HL-60/S4 (cell line): ENCODE measurements around the gene FBXL13.
"Not testable (repeated sequence)": the region's sequence is repeated elsewhere in the genome, so short reads cannot be mapped to it uniquely, and the experiment has no call there.

ENCODE experiments used
- in situ Hi-C: fragments of 300-500 bp; cut with MboI; formaldehyde crosslinking; loops from 2 replicates; pipeline ENCODE4 v1.14.3; 2022; ENCODE audit warnings: low sequenced_read_pairs

FBXL13 gene

DNA sequence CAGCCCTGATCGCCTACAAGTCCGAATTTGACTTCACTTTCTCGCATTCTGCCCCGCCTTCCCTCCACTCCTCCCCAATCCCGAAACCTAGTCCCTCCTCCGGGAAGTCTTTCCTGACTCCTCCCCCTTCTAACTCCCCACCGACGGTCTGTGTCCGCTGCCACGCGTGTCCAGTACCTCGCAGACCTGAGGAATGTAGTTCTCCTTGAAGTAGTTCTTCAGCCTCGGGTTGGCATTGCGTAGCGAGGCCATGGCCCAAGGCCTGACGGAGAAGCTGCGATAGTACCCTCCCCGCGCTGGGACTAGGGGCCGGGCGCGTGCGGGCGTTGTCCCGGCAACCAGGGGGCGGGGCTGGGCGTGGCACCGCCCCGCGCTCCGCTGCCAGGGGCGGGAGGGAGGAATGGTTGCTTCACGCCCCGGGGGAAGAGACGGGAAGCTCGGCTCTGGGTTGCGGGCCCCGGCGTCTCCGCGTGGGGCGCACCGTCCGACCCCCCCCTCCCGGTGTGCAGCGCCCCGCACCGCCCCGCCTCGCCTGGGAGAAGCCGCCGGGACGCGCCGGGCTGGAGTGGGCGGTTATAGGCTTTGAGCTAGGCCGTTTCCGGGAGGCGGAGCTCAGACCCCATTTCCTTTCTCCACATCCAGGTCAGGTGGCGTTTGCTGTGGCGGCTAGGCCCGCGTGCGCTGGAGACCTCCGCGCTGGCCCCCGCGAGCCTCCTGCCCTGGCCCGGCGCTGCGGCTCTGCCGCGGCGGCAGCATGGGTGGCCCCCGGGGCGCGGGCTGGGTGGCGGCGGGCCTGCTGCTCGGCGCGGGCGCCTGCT lies at the start of gene FBXL13, which contains the start of gene ARMC10:
Gene FBXL13, minus strand, starts transcription at position 278 of the 818 bp plus-strand sequence.
Gene ARMC10, plus strand, starts transcription at position 622 of the 818 bp plus-strand sequence. Its CDS starts 133 bp downstream, at position 755.
- in situ Hi-C loops, result loop anchor here (25.0 kb wide), 1 partner anchor 312 kb away; no protein-coding TSS in a partner anchor

DNA sequence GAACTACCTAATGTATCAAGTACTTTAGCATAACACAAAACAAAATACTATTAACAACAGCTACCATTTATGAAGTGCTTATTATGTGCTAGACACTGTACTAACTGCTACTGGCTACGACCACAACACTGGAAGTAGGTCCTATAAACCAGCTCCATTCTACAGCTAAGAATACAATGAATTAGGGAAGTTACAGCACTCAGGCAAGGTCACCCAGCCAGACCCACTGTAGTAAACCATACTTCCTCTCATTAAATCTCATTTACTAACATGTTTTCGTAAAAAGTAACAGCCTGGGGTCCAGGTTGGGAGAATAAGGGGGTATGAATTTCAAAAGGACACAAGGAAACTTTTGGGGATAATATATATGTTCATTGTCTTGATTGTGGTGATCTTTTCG lies 48.9 kb upstream of the FBXL13 start:
- in situ Hi-C loops, result no loop called here

DNA sequence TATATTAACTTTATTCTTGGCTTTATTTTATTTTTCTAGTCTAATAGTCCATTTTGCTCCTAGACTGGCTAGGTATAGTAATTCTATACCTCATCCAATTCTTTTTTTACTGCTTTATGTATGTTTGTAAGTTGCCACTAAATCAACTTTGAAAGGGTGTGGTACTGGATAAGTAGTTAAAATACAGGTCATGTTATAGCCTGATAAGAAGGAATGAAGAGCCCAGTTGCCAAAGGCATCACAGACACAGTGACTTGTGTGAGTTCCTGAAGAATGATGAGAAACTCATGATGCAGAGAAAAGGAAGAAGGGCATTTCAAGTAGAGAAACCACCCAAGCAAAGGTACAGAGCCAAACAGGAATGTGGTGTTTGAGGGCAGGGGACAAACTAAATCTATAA lies 47.0 kb upstream of the FBXL13 start:
- in situ Hi-C loops, result no loop called here

DNA sequence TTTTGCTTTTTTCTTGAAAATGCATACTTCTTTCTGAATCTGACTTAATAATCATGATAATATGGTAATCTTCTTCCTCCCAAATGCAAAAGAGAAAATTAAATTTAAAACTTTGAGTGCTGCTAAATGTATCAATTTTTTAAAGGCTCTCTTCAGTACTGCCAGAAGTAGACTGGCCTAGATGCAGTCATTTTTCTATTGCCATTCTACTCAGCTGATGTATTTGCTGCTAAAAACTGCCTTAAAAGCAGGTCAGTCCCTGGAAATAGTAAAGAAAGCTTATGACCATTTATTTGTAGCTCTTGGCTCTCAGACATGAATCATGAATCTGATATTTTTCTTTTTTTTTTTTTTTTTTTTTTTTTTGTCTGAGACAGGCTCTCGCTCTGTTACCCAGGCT lies 45.8 kb upstream of the FBXL13 start:
- in situ Hi-C loops, result no loop called here

DNA sequence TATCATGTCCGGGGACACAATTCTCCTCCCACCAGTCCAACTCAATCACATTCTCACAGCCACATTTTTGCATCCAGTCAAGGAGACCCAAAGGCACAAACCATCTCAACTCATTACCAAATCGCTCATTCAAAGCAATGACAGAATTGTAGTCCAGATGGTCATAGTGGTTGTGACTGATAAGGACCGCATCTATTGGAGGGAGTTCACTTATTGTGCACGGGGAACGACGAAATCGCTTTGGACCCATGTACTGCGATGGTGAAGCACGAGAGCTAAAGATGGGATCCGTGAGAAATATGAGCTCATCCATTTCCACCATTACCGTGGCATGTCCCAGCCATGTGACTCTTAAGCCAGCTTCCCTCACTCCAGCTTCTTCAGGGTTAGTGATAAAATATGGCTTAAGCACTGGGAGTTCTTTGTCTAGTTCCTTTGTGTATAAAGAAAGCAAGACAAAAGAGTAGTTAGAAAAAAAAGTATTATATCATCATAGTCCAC lies 45.2 kb upstream of the FBXL13 start:
- in situ Hi-C loops, result no loop called here

DNA sequence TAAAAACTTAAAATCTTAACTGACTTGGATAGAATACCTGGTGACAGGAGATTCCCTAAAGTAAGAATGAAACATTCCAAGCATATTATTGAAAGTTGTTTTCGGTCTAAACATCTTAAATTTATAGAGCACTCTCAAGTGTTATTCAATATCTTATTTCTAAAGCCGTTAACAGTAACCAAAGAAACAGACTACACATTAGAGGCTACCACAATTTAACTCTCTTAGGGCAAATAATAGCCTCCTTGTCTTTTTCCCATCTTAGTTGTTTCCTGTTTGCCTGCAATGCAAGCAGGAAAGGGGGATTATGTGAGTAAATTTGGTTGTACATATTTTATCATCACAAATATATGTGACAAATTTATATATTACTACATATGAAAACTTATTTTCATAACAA lies 42.9 kb upstream of the FBXL13 start:
- in situ Hi-C loops, result no loop called here

DNA sequence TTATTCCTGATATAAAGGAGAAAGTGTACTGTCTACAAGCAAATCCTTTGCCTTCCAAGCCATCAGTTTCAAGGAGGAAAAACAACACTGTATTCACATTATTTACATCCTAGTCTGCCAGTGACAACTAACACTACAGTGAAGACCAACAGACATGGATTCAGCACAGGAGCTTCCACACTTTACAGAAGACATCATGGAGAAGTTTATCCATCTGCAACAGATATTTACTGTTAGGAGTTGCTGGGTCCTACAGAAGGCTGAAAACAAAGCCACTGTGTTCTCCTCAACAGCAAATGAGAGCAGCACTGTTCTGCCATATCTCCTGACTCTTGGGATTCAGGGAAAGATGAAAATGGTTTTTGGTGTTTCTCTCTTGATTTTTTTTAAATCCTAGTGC lies 42.4 kb upstream of the FBXL13 start:
- in situ Hi-C loops, result no loop called here

DNA sequence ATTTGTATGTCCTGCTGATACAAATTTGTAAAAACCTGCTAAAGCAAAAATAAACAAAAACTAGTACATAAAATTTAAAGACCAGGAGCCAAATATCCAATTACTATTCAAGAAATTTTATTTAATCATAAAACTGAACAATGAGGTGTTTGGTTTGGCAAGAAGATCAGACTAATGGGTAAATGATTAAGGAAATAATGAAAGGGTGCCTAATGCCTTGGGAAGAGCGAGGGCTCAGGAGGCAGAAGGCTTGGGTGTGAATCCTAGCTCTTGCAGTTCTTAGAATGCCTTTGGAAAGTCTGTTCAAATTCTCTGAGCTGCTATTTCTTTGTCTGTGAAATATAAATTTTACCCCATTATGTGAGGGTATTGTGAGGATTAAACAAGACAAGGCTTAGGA lies 41.9 kb upstream of the FBXL13 start:
- in situ Hi-C loops, result no loop called here

DNA sequence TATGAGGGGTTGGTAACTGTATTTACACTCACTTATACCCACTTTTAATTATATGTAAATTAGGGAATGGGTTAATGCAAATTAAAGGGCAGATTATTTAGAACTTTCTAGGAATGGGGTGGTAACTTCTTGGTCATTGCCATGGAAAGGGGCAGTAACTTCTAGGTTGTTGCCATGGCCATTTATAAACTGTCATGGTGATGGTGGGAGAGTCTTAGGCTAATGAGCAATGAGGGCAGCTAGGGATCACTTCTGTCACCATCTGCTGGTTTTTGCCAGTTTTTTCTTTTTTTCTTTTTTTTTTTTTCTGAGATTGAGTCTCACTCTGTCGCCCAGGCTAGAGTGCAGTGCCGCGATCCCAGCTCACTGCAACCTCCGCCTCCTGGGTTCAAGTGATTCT lies 41.2 kb upstream of the FBXL13 start:
- in situ Hi-C loops, result no loop called here

DNA sequence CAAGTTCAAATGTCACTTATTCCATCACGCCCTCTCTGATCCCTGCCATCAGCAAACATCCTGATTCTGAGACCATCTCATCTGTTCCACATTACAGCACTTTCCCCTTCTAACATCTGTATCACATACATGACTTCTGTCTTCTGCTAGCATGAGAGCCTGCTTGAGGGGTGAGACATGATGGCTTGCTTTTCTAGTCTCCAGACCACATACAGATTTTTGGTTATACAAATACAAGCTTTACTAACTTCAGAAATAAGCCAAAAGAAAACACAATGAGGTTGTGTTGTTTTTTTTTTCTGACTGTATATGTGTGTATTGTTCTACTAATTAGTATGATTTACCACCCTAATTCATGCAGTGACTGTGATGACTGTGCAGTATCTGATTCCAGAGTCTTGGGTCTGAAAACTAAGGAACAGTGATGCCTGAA lies 40.0 kb upstream of the FBXL13 start:
- in situ Hi-C loops, result no loop called here

DNA sequence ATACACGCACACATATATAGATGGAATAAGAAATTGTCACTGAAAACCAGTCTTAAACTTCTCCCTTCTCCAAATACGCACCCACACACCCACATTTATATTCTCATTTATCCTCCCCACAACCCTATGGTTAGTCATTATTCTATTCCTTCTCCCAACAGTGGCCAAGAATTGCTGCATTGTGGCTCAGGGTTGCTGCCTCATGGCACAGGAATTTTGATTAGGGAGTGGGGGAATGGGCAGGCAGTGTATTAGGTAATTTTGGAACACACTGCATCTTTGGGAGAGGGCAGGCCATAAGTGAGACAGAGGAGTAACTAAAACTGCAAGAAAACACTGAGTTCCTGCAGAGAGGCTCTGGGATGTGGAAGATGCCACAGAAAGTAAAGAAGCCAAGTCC lies 38.6 kb upstream of the FBXL13 start:
- in situ Hi-C loops, result no loop called here

DNA sequence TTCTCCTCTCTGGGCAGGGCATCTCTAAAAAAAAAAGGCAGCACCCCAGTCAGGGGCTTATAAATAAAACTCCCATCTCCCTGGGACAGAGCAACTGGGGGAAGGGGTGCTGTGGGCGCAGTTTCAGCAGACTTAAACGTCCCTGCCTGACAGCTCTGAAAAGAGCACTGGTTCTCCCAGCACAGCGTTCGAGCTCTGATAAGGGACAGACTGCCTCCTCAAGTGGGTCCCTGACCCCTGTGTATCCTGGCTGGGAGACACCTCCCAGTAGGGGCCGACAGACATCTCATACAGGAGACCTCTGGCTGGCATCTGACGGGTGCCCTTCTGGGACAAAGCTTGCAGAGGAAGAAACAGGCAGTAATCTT lies 32.1 kb upstream of the FBXL13 start:
- in situ Hi-C loops, result not testable (repeated sequence)

DNA sequence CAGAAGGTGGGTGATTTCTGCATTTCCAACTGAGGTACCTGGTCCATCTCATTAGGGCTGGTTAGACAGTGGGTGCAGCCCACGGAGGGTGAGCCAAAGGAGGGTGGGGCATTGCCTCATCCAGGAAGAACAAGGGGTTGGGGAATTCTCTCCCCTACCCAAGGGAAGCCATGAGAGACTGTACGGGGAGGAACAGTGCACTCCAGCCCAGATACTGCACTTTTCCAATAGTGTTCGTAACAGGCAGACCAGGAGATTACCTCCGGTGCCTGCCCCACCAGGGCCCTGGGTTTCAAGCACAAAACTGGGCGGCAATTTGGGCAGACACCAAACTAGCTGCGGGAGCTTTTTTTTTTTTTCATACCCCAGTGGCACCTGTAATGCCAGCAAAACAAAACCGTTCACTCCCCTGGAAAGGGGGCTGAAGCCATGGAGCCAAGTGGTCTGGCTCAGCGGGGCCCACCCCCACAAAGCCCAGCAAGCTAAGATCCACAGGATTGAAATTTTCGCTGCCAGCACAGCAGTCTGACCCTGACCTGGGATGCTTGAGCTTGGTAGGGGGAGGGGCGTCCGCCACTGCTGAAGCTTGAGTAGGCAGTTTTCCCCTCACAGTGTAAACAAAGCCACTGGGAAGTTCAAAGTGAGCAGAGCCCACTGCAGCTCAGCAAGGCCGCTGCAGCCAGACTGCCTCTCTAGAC lies 31.6 kb upstream of the FBXL13 start:
- in situ Hi-C loops, result no loop called here

DNA sequence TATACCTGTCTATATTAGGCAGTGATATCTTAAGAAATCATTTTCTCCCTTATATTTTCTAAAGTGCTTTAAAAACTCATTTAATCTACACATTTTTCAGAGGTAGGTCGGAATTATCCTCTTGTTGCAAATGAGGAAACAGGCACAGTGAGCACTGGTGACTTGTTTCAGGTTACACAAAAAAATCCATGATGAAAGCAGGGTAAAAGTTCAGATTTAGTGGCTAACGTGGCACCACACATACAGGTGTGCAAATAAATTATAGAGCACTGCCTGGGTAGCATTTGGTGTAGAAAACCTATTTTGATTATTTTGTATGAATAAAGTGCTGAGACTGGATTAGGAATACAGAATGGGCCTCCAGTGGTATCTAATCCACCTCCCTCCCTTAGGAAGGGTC lies 26.9 kb upstream of the FBXL13 start:
- in situ Hi-C loops, result no loop called here

DNA sequence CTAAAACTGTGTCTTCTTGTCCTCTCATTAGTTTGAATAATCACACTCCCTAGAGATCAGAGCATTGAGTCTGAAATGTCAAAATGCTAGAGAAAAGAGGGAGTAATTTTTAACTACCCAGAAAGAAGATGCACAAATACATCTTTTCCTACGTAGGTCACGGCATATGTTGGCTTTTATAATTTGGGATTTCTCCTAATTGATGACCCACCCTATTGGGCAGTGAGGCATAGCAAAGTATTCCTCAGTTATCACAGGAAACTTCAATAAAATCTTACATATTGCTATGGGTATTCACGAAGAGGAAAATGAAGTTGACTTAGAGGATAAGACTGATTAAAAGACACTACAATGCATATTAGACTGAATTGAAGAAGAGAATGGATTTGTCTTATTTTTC lies 25.8 kb upstream of the FBXL13 start:
- in situ Hi-C loops, result no loop called here

DNA sequence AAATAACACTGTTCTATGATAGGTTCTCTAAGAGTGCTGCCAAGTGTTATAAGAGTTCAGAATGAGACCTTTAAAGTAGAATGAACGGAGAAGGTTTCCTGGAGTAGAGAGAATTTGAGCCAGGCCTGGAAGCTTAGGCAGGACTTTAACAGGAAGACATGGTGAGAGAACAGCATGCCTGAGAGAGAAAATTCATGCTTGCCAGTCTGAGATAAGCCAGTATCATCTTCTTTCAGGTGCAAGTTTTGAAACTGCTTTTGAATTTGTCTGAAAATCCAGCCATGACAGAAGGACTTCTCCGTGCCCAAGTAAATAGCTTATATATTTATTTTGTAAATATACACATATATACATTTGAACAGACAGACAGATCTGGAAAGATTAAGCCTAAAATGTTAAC lies 22.4 kb upstream of the FBXL13 start:
- in situ Hi-C loops, result no loop called here

DNA sequence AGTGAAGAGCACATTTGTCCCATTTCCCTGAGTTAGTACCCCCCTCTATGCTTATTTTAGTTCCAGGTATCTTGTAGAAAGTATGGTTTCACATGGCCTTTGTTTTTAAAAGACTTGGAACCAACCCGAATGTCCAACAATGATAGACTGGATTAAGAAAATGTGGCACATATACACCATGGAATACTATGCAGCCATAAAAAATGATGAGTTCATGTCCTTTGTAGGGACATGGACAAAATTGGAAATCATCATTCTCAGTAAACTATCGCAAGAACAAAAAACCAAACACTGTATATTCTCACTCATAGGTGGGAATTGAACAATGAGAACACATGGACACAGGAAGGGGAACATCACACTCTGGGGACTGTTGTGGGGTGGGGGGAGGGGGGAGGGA lies 21.0 kb upstream of the FBXL13 start:
- in situ Hi-C loops, result not testable (repeated sequence)

DNA sequence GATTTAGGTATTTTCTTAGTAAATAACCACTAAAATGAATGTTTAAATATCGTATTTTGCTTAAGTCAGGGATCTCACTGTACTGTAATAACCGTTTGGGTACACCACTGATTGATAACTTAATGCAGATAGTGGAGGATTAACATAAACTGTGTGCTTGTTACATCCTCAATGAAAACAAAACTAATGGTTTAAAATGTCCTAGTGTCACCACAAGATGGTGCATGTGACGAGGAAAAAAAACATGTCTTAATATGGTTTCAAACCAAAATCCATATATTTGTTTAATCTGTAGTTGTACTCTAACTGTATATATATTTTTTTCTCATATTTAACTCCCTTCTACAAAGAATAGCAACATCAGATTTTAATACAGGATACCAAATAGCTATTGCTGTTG lies 19.5 kb upstream of the FBXL13 start:
- in situ Hi-C loops, result no loop called here

DNA sequence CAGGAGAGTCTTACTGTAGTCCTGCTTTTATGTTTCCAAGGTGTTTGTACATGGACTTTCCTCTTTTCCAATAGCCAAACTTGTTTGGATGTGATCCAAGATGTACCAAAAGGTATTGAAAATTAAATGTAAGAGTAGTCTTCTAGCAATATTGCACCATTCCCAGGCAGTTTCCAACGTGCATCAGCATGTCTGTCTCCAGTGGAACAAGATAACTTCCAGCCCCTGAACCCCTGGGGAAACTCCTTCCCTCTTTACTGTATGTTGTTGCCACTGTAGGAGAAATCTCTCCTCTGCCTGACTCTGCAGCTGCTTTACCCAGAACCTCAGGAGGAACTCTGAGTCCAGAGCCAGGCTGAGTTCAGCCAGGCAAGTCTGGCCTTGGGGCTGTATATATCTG lies 18.8 kb upstream of the FBXL13 start:
- in situ Hi-C loops, result no loop called here

DNA sequence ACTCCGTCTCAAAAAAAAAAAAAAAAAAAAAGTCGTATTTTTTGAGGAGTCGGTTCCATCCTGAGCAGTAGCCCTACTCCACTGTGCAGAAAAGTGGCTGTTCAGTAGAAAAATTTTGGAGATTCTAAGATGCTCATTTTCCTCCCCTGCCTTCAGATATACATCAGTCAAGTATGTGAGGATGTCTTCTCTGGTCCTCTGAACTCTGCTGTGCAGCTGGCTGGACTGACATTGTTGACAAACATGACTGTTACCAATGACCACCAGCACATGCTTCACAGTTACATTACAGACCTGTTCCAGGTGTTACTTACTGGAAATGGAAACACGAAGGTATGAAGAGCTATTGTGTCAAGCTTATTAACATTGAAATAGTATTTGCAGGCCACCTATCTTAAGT lies 17.7 kb upstream of the FBXL13 start:
- in situ Hi-C loops, result not testable (repeated sequence)

DNA sequence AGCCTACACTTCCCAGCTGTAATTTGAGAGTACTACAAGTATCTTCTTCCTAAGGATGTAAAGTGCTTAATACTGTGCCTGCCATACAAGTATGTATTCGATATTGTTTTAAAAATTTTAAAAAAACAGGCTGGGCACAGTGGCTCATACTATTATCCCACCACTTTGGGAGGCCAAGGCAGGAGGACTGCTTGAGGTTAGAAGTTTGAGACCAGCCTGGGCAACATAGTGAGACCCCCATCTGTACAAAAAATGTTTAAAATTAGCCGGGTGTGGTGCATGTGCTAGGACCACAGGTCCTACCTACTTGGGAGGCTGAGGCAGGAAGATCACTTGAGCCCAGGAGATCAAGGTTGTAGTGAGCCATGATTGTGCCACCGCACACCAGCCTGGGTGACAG lies 8.6 kb upstream of the FBXL13 start:
- in situ Hi-C loops, result no loop called here

DNA sequence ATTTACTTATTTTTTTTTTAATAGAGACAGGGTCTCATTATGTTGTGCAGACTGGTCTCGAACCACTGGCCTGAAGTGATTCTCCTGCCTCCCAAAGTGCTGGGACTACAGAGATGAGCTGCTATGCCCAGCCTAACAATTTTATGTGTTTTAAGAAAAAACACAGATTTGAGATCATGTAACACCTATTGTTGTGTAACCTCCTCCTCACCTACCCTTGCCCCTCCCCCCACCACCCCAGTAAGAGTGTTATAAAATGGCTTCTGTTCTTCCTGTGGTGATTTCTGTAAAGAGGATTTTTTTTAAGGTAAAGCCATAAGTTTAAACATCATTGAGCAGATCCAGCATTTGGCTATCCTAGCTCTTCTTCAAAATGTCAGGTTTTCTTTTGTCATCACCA lies 7.9 kb upstream of the FBXL13 start:
- in situ Hi-C loops, result no loop called here
